Raji (cell line): Measurements from ENCODE around the gene GATAD2A.

Source experiments
- POLR2A ChIP-seq: IDR thresholded peaks from 2 replicates; pipeline ENCODE4 v1.6.1; 2011; ENCODE audit warnings: low read depth, low read length, control low read depth; ENCODE audit not compliant: insufficient read depth

GATAD2A gene

GRCh38 chr19:19540715-19541515 is 135.4 kb downstream of the GATAD2A start:
- no peak for TF ChIP-seq POLR2A

- no peak for TF ChIP-seq POLR2A
These were observed 136.1 kb downstream of the GATAD2A start for GRCh38 chr19:19541616-19542015.

GRCh38 chr19:19542507-19542906 is 137.0 kb downstream of the GATAD2A start:
- TF ChIP-seq POLR2A: no peak

DNA sequence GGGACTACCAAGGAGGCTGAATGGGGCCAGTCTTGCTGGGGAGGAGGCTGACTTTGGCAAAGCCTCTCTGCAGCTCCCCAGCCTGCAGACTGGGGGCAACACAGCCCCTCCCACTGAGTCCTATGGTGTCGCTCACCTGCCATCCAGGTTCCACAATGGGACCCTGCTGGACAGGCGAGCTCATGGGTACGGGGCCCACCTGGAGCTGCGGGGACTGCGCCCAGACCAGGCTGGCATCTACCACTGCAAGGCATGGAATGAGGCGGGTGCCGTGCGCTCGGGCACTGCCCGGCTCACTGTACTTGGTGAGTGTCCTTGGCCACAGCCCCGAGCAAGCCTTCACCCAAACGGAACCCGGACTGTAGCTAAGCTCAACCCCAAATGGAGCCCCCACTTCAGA is 137.6 kb downstream of the GATAD2A start:
- no peak for TF ChIP-seq POLR2A

GRCh38 chr19:19543640-19544039 is 138.2 kb downstream of the GATAD2A start:
- no peak for TF ChIP-seq POLR2A

DNA sequence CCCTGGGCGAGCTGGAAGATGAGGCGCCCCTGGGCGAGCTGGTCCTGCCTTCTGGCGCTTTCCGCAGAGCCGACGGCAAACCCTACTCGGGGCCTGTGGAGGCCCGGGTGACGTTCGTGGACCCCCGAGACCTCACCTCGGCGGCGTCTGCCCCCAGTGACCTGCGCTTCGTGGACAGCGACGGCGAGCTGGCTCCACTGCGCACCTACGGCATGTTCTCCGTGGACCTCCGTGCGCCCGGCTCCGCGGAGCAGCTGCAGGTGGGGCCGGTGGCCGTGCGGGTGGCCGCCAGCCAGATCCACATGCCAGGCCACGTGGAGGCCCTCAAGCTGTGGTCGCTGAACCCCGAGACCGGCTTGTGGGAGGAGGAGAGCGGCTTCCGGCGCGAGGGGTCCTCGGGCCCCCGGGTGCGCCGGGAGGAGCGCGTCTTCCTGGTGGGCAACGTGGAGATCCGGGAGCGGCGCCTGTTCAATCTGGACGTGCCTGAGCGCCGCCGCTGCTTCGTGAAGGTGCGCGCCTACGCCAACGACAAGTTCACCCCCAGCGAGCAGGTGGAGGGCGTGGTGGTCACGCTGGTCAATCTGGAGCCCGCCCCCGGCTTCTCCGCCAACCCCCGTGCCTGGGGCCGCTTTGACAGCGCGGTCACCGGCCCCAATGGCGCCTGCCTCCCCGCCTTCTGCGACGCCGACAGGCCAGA is 138.9 kb downstream of the GATAD2A start:
- no peak for TF ChIP-seq POLR2A

GRCh38 chr19:19544954-19545591 is 139.6 kb downstream of the GATAD2A start:
- TF ChIP-seq POLR2A: no peak

- TF ChIP-seq POLR2A: no peak
These were observed 140.2 kb downstream of the GATAD2A start for GRCh38 chr19:19545707-19546106.

DNA sequence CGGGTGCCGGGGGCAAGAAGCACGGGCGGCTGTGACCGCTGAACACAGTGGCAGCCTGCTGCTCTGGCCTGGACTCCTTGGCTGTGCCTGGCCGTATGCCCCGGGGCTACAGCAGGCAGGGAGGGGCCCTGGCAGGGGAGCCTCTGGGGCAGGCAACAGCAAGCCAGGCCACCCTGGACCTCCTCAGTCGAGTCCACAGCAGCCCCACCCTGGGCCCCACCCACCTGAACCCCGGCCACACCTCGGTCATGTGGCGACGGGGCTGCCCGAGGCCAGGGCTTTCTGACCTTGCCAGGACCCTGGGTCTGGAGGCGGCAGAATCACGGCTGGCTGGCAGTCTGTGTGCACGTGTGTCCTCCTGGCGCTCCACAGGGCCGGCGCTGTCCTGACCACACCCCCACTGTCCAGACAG is 141.3 kb downstream of the GATAD2A start:
- no peak for TF ChIP-seq POLR2A

GRCh38 chr19:19547674-19548336 is 142.3 kb downstream of the GATAD2A start:
- TF ChIP-seq POLR2A: no peak

DNA sequence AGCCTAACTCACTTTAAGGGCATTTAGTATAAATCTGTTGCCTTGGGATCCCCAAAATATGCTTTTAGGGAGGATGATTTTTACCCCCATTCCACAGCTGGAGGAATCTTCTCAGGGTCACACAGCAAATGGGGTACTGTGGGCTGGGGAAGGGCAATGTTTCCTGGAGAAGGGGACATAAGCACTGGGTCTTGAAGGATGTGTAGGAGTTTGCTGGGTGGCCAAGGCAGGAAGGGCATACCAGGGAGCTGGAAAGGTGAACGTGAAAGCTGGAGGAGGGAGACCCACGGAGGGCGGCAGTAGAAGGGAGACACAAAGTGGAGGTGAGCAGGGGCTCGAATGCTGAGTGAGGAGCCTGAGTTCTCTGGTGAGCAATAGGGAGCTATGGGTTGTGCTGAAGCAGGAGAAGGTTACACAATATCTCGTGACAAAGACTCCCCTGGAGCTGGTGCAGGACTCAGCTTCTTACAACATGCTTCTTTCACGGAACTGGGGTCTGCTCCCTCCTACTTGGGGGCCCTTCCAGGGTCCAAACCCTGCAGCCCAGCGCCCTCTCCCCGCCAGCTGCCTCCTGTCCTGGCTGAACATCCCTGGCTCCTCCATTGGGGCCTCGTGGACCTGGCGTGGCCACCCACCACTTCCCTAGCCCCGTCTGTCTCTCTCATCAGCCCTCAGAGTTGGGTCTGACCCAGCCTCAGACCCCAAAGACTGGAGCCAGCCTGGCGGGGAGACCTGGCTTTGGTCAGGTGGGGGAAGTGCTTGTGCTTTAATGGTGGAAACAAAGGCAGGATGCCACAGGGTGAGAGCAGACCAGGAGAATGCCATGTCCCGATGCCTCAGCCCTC is 143.7 kb downstream of the GATAD2A start:
- no peak for TF ChIP-seq POLR2A

DNA sequence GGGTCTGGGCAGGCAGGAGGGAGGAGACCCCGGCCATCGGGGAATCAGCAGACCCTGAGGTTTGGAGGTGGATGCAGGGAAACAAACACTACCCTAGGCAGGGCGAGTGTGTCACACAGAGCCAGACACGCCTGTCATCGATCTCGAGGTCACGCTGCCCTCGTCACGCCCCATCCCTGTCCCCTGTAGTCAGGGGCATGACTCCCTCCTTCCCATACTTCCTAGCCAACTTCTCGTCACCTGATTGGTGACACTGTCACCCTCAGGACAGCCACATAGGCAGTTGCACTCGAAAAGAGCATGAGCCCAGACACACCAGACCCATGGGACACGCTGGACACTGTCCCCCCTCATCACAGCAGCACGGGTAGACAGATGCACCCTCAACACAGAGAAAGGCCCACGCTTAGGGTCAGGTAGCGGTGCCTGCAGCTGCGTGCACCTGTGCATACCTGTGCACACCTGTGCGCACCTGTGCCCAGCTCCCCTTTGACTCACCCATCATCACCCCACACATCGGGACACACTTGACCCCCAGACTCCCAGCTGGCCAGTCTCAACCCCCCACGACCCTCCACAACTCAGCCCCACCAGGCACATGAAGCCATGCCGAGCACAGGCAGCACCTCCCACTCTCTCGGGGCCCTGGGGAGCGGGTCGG is 144.5 kb downstream of the GATAD2A start:
- TF ChIP-seq POLR2A: no peak

DNA sequence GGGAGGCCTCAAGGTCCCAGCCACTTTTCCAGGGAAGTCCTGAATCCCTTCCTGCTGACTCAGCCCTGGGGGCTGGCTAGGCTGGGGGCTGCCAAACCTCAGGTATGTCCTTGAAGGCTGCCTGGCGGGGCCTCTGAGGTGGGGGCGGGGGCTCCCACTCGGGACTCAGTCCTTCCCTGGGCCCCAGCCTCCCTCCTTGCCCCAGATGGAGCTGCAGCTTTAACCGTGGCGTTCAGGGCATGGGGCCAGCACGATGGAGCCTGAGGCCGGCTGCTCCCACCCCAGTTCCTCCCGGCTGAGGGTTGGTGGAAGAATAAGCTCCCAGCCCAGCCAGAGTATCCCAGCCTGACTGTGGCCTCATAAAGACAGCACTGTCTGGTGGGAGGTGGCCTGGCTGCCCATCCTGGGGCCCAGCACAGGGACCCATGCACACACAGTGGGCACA is 145.0 kb downstream of the GATAD2A start:
- no peak for TF ChIP-seq POLR2A

- TF ChIP-seq POLR2A: no peak
These were observed 145.7 kb downstream of the GATAD2A start for GRCh38 chr19:19550972-19551852.

DNA sequence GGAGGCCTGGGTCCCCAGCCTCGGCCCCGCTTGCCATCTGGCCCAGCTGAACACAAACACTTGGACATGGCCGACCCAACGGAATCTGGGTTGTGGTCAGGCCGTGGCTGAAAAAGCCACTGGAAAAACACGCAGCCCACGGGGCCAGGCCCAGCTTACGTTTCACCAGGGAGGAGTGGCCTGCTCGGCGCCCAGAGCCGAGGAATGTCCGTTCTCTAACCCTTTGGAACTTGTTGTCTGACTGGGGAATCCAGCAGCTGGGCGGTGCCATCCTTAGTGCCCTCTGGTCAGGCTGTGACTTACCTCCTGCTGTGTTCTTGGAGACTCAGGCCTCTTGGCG is 146.3 kb downstream of the GATAD2A start:
- TF ChIP-seq POLR2A: no peak
